Aorta (tissue), 5 donors: ENCODE results near the gene OR4K14. TPM values are rescaled to one million over a fixed set of nuclear protein-coding genes. Genes with fewer than 3 reads are reported as not detected.

Experiments
- ATAC-seq: fragments of 200-7000 bp; cut with Tn5 transposase; one replicate; pipeline ENCODE4 v1.9.1; 2022; ENCODE audit warnings: moderate library complexity; ENCODE audit not compliant: low FRiP score
- DNase-seq, 2 donors: peaks; one replicate each; pipeline ENCODE4 v3.0.0-alpha.2; 2020
- H3K27ac ChIP-seq, 2 donors: one replicate each; pipeline ENCODE4 v1.5.1; 2013; ENCODE audit warnings: low read length in 2 of 2, mild to moderate bottlenecking in 2 of 2, moderate library complexity in 2 of 2, control low read depth in 1 of 2, inconsistent platforms in 1 of 2, low read depth in 1 of 2
- H3K27me3 ChIP-seq, 2 donors: one replicate each; pipeline ENCODE4 v1.6.1; 2013; ENCODE audit warnings: control low read depth in 1 of 2, low read length in 1 of 2, mild to moderate bottlenecking in 1 of 2, moderate library complexity in 1 of 2; ENCODE audit not compliant: insufficient read depth in 2 of 2, control insufficient read depth in 1 of 2
- H3K36me3 ChIP-seq, 2 donors: one replicate each; pipeline ENCODE4 v1.6.1; 2013; ENCODE audit warnings: control low read depth in 1 of 2, low read length in 1 of 2, mild to moderate bottlenecking in 1 of 2; ENCODE audit not compliant: insufficient read depth in 2 of 2, control insufficient read depth in 1 of 2
- H3K4me1 ChIP-seq, 2 donors: one replicate each; pipeline ENCODE4 v1.6.1; 2013; ENCODE audit warnings: low read length in 2 of 2, control low read depth in 1 of 2, mild to moderate bottlenecking in 1 of 2, moderate library complexity in 1 of 2; ENCODE audit not compliant: insufficient read depth in 2 of 2, control insufficient read depth in 1 of 2
- H3K4me3 ChIP-seq, 2 donors: one replicate each; pipeline ENCODE4 v1.5.1; 2013; ENCODE audit warnings: low read length in 2 of 2, control low read depth in 1 of 2, mild to moderate bottlenecking in 1 of 2
- H3K9me3 ChIP-seq: one replicate; pipeline ENCODE4 v1.6.1; 2013; ENCODE audit warnings: mild to moderate bottlenecking, low read length; ENCODE audit not compliant: control insufficient read depth
- WGBS, 2 donors: extraction: QIAGEN DNeasy Blood & Tissue Kit; methylation state at CpG; one replicate each; pipeline ENCODE4 v1.1.7; 2013; 5-methylcytosine and 5-hydroxymethylcytosine counted together
- intact Hi-C, 2 donors: fragments of 100-400 bp; cut with DNase I; formaldehyde crosslinking; loops; one replicate each; pipeline versions ENCODE4 v1.14.2 to v1.15.0; 2022
- long read RNA-seq, 2 donors: library from polyadenylated mRNA; unstranded; transcript quantifications; one replicate each; pipeline ENCODE4 v2.0.0, GENCODE V29; 2020 to 2021
- polyA plus RNA-seq, 2 donors: library from polyadenylated mRNA; stranded (reverse); fragments of 200-250 nt; gene quantifications; one replicate each; pipeline ENCODE4 v1.2.3, GENCODE V29; 2013
- total RNA-seq, 2 donors: library from RNA; stranded (reverse); fragmentation: NEBNext Ultra II Directional; extraction: Animal tissue kit (Norgen Biotek cat#: 25700); gene quantifications; one replicate each; pipeline ENCODE4 v1.2.1, GENCODE V29; 2021
- donor health status: healthy with polysubstance abuse.
- donor health status: Bipolar disorder and iron deficiency.
- donor health status: DM: no; HTN: no; CAD: no.
- donor health status: DM: no; HTN: no; CAD: no.
- donor health status: DM: yes; HTN: yes; CAD: no.

Gene OR4K14, protein sequence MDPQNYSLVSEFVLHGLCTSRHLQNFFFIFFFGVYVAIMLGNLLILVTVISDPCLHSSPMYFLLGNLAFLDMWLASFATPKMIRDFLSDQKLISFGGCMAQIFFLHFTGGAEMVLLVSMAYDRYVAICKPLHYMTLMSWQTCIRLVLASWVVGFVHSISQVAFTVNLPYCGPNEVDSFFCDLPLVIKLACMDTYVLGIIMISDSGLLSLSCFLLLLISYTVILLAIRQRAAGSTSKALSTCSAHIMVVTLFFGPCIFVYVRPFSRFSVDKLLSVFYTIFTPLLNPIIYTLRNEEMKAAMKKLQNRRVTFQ
- not detected for total RNA-seq
- polyA plus RNA-seq, result not detected
- long read RNA-seq, donor 1, result 0 reads
- long read RNA-seq, donor 2, result 0 reads

DNA sequence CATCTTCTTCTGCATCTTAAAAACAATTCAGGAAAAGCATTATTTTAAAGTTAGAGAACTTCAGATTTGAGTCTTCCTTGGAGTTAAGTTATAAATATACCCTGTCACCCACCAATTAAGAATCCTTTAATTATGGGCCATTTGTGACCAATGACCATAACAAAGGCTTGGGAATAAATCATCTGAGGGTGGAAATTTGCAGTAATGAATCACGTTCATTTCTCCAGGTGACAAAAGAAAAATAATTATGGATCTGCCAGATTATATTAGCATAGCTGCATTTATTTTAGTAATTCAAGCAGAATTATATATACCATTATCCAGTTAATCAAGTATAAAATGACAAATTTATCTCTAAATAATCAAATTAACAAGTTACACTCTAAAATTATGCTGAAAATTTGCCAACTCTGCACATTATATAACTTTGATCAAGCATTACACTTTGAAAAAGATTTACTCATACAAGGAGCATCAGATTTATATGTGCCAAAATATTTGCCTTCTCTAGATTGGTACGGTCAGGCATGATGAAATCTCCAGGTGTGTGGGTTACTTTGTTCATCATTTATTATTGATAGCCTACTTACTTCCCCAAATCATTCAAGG lies at the start of gene OR4K14:
OR4K14 (minus strand) TSS at position 51 of the 609 bp plus-strand sequence. CDS start 4,114 bp downstream, outside the sequence.
- Histone ChIP-seq H3K9me3 (no peaks in the 10 kb centered on the region), H3K27me3 (no peaks in the 10 kb centered on the region), H3K36me3 (no peaks in the 10 kb centered on the region), H3K27ac (no peak within 1 kb of the TSS), H3K4me1 (no peaks in the 10 kb centered on the region), H3K4me3 (no peak within 1 kb of the TSS)
- DNase-seq (no peak), ATAC-seq (no peak)
- intact Hi-C loops, result no loop called here
- WGBS, 2 donors, result 60 to 67% methylated on average over 2 of the region's 2 CpGs

DNA sequence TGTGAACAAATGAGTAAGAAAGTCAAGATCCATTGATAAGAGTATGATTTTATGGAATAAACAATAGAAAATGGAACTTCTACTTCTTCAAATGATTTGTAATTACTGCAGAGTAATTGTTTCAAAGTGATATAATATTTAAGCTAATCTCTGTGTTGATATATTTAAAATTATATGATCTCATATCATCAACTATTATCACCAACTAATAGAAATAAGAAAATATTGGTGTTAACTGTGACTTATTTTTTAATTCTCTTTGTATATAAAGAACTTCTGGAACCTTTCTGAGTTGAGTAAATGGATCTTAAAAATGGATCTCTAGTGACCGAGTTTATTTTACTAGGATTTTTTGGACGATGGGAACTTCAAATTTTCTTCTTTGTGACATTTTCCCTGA lies 40.6 kb upstream of the OR4K14 start, which contains the start of gene OR4L1:
OR4L1 (plus strand) TSS at position 301 of the 400 bp plus-strand sequence; CDS start at position 301, 0 bp downstream.
- intact Hi-C loops, result no loop called here
- WGBS, 2 donors, result 56 to 66% methylated on average over 2 of the region's 2 CpGs
- no peak within 1 kb of the TSS for H3K4me3 ChIP-seq

DNA sequence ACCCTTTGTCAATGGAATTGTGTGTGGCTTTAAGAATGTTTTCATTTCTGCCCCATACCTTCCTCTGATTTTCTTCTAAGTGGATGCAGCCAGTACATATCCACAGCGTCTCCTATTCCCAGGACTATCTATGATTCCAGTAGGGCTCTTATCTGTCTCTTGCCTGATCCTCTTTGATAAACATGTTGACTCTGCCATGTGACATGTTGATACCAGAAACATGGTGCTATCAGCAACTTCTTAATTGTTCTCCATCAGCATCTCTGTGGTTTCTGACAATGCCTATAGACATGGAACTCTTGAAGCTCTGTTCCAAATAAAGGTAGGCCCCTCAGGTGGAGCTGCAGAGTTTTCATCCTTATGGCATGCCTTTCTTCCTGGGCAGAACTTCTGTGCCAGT lies 29.1 kb upstream of the OR4K14 start:
- H3K36me3 ChIP-seq, result no peaks in the 10 kb centered on the region
- H3K27me3 ChIP-seq, result no peaks in the 10 kb centered on the region
- intact Hi-C loops, result no loop called here
- H3K9me3 ChIP-seq, result no peaks in the 10 kb centered on the region
- 51 to 74% methylated on average over 1 of the region's 1 CpG for whole genome bisulfite sequencing, 2 donors
- DNase-seq (no peak), ATAC-seq (no peak)
- no peaks in the 10 kb centered on the region for H3K4me1 ChIP-seq
- H3K27ac ChIP-seq, result no peak overlapping the region
- H3K4me3 ChIP-seq, result no peak overlapping the region

More for the DNA sequence above, 40.6 kb upstream of the OR4K14 start, which contains the start of gene OR4L1:
- no peak within 1 kb of the TSS for H3K27ac ChIP-seq
- H3K9me3 ChIP-seq, result no peaks in the 10 kb centered on the region
- H3K36me3 ChIP-seq, result no peaks in the 10 kb centered on the region
- ATAC-seq (no peak), DNase-seq (no peak)
- no peaks in the 10 kb centered on the region for H3K4me1 ChIP-seq
- H3K27me3 ChIP-seq, result no peaks in the 10 kb centered on the region

DNA sequence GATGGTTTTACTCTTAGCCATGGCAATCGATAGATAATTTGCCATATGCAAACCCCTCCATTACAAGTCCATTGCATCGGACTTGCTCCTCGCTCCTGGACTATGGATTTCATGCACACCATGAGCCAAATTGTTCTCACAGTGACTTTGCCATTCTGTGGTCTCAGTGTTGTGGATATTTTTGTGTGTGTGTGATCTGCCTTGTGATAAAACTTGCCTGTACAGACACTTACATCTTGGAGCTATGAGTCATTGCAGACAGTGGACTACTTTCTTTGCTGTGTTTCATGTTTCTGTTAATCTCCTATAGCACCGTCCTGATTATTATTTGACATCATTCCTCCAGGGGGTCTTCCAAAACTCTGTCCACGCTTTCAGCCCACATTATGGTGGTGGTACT lies 25.1 kb upstream of the OR4K14 start:
- Histone ChIP-seq H3K9me3 (no peaks in the 10 kb centered on the region), H3K4me1 (no peaks in the 10 kb centered on the region), H3K36me3 (no peaks in the 10 kb centered on the region), H3K4me3 (no peak overlapping the region), H3K27ac (no peak overlapping the region), H3K27me3 (no peaks in the 10 kb centered on the region)
- ATAC-seq, result no peak
- DNase-seq, result no peak
- WGBS, 2 donors, result 67 to 68% methylated on average over 5 of the region's 5 CpGs
- intact Hi-C loops, result no loop called here

DNA sequence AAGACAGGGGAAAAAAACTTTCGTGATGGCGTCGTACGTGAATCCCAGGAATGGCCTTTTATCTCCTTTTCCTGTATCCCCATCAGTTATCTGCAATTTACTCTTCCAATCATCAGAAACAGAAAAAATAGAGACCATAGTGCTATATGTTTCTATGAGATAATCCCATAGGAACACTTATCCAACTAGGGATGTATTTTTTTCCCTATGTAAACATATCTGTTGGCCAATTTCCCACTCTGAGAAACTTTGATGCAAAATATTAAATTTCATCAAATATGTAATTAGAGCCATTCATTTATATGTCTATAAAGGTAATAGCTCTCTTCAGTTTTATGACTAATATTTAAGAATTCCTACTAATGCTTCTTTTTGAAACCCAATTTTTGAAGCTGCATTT lies 16.8 kb upstream of the OR4K14 start, which contains the start of gene OR4K13:
OR4K13 (minus strand) TSS at position 101 of the 400 bp plus-strand sequence. CDS start 1,280 bp downstream, outside the sequence.
- WGBS, 2 donors, result 85 to 87% methylated on average over 4 of the region's 4 CpGs
- no peaks in the 10 kb centered on the region for H3K27me3 ChIP-seq
- H3K4me3 ChIP-seq, result no peak within 1 kb of the TSS
- ATAC-seq, result no peak
- H3K9me3 ChIP-seq, result no peaks in the 10 kb centered on the region
- no peak within 1 kb of the TSS for H3K27ac ChIP-seq
- H3K36me3 ChIP-seq, result no peaks in the 10 kb centered on the region
- no peaks in the 10 kb centered on the region for H3K4me1 ChIP-seq
- DNase-seq, result no peak
- intact Hi-C loops, result no loop called here

DNA sequence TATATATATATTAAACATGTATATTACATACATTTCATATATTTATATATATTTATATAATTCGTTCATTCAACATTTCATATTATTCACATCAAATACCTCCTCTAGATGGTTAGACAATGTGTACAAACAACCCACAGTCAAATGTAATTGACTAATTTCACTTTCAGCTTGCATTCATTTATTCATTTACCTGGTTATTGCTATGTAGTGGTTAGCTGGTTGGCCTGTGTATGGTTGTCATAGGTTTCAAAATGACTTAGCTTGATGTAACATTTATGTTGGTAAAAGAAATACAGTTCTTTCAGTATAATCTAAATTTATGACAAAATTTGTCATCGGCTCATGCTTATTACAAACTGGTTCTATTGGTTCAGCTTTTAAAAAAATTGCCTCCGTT lies 16.3 kb upstream of the OR4K14 start:
- no peaks in the 10 kb centered on the region for H3K27me3 ChIP-seq
- ATAC-seq (no peak), DNase-seq (no peak)
- H3K9me3 ChIP-seq, result no peaks in the 10 kb centered on the region
- no peaks in the 10 kb centered on the region for H3K36me3 ChIP-seq
- no peak overlapping the region for H3K27ac ChIP-seq
- intact Hi-C loops, result no loop called here
- no peaks in the 10 kb centered on the region for H3K4me1 ChIP-seq
- H3K4me3 ChIP-seq, result no peak overlapping the region
- WGBS, 2 donors, result 62 to 64% methylated on average over 3 of the region's 3 CpGs

DNA sequence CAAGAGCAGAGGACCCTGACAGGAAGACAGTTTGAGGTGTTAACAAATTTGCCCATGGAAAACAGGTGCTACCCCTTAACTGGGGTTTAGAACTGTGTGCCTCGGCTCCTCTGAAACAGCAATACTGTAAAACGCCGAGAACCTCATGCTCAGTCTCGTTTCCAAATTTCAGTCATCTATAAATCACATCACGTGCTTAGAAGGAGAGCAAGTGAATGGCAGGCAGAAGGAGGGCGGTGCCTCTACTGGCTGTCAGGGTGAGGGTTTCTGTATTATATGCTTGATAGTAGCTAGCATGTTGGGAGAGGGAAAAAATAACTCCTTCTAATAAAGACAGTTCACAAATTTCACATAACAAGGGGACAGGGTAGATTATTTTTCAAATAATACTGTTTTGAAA lies 12.0 kb upstream of the OR4K14 start:
- Histone ChIP-seq H3K9me3 (no peaks in the 10 kb centered on the region), H3K27ac (no peak overlapping the region), H3K36me3 (no peaks in the 10 kb centered on the region), H3K4me1 (no peaks in the 10 kb centered on the region), H3K27me3 (no peaks in the 10 kb centered on the region), H3K4me3 (no peak overlapping the region)
- no peak for DNase-seq
- 73 to 76% methylated on average over 6 of the region's 6 CpGs for WGBS, 2 donors
- ATAC-seq, result no peak
- intact Hi-C loops, result no loop called here

DNA sequence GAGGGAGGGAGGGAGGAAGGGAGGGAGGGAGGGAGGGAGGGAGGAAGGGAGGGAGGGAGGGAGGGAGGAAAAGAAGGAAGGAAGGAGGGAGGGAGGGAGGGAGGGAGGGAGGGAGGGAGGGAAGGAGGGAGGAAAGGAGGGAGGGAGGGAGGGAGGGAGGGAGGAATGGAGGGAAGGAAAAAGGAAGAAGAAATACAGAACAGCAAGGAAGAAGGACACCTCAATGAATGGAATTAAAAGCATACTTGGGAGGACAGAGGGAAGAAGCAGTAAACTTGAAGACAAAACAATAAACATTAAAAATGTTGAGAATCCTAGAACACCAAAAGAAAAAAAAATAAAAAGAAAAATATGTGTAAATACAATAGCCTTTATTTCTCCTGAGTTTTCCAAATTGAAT lies 11.0 kb downstream of the OR4K14 start:
- Histone ChIP-seq H3K36me3 (no peaks in the 10 kb centered on the region), H3K4me1 (no peaks in the 10 kb centered on the region), H3K9me3 (no peaks in the 10 kb centered on the region), H3K4me3 (no peak overlapping the region), H3K27ac (no peak overlapping the region), H3K27me3 (no peaks in the 10 kb centered on the region)
- ATAC-seq (no peak), DNase-seq (no peak)
- intact Hi-C loops, result no loop called here

DNA sequence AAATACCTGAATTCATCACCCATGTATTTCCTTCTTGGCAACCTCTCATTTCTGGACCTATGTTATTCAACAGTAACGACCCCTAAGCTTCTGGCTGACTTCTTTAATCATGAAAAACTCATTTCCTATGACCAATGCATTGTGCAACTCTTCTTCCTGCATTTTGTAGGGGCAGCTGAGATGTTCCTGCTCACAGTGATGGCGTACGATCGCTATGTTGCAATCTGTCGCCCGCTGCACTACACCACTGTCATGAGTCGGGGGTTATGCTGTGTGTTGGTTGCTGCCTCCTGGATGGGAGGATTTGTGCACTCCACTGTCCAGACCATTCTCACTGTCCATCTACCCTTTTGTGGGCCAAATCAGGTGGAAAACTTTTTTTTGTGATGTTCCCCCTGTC lies 16.8 kb downstream of the OR4K14 start:
- Histone ChIP-seq H3K9me3 (no peaks in the 10 kb centered on the region), H3K27ac (no peak overlapping the region), H3K4me3 (no peak overlapping the region), H3K4me1 (no peaks in the 10 kb centered on the region), H3K27me3 (no peaks in the 10 kb centered on the region), H3K36me3 (no peaks in the 10 kb centered on the region)
- intact Hi-C loops, result no loop called here
- no peak for ATAC-seq
- WGBS, 2 donors, result 71 to 79% methylated on average over 7 of the region's 7 CpGs
- DNase-seq, result no peak
